Measurements from ENCODE around the gene SH3GL2. TPM values are rescaled to one million over a fixed set of nuclear protein-coding genes. Genes with fewer than 3 reads are reported as not detected.

The SH3GL2 gene
- total RNA-seq, 1 experiment from 2014 or later: not detected

GRCh38 chr9:17614250-17614649, 35.4 kb downstream of the SH3GL2 start:
- no peak for ATAC-seq
- Histone ChIP-seq H3K36me3 (ENCODE audit: control insufficient read depth, insufficient read depth, low read length) (no peaks in the 10 kb centered on the region), H3K27ac (ENCODE audit: low read length) (no peak overlapping the region), H3K27me3 (ENCODE audit: control insufficient read depth, insufficient read depth, low read length) (no peaks in the 10 kb centered on the region), H3K4me3 (ENCODE audit: low read depth in 2 of 2, low read length in 2 of 2) (no peak overlapping the region), H3K9me3 (ENCODE audit: control insufficient read depth, insufficient read depth, low read depth, low read length) (no peaks in the 10 kb centered on the region), H3K4me1 (ENCODE audit: control insufficient read depth, insufficient read depth, low read length) (no peaks in the 10 kb centered on the region)
- BruUV-seq (replicated peaks): no TSS peak
- in situ Hi-C loops (cut with HindIII; ENCODE audit: low pct_unique_long_range_greater_than_20kb, low sequenced_read_pairs) (no loop called here), intact Hi-C loops (cut with micrococcal nuclease; ENCODE audit: unreplicated experiment) (no loop called here)
- no peak for TF ChIP-seq TCF7L2 (IDR thresholded peaks at IDR 0.05; ENCODE audit: low read depth, low read length)
- no peak for TF ChIP-seq POLR2AphosphoS5 (IDR thresholded peaks at IDR 0.05; ENCODE audit: low read depth, low read length)
- DNase-seq (ENCODE audit: low read depth, low spot score): no peak
- ChIA-PET CTCF (no interaction called here), POLR2A (no interaction called here)

- BruUV-seq (replicated peaks): no TSS peak
- no peaks in the 10 kb centered on the region for H3K36me3 ChIP-seq (ENCODE audit: control insufficient read depth, insufficient read depth, low read length)
- ATAC-seq (no peak), DNase-seq (ENCODE audit: low read depth, low spot score) (no peak)
- intact Hi-C loops (cut with micrococcal nuclease; ENCODE audit: unreplicated experiment) (no loop called here), in situ Hi-C loops (cut with HindIII; ENCODE audit: low pct_unique_long_range_greater_than_20kb, low sequenced_read_pairs) (no loop called here)
- no peaks in the 10 kb centered on the region for H3K9me3 ChIP-seq (ENCODE audit: control insufficient read depth, insufficient read depth, low read depth, low read length)
- H3K27ac ChIP-seq (ENCODE audit: low read length): no peak overlapping the region
- no peak overlapping the region for H3K4me3 ChIP-seq (ENCODE audit: low read depth in 2 of 2, low read length in 2 of 2)
- H3K4me1 ChIP-seq (ENCODE audit: control insufficient read depth, insufficient read depth, low read length): no peaks in the 10 kb centered on the region
- TF ChIP-seq TCF7L2 (IDR thresholded peaks at IDR 0.05; ENCODE audit: low read depth, low read length) (no peak), SIN3A (IDR thresholded peaks at IDR 0.05; ENCODE audit: borderline replicate concordance, insufficient read depth, low read depth, low read length) (no peak), CTCF (IDR thresholded peaks at IDR 0.05) (no peak), REST (IDR thresholded peaks at IDR 0.05; ENCODE audit: insufficient read depth in 1 of 2, low read depth in 2 of 2, low read length in 1 of 2) (no peak), POLR2AphosphoS5 (IDR thresholded peaks at IDR 0.05; ENCODE audit: low read depth, low read length) (no peak)
- ChIA-PET CTCF (no interaction called here), POLR2A (no interaction called here)
- no peaks in the 10 kb centered on the region for H3K27me3 ChIP-seq (ENCODE audit: control insufficient read depth, insufficient read depth, low read length)
These were observed 36.0 kb downstream of the SH3GL2 start for GRCh38 chr9:17614903-17615302.

- BruUV-seq (replicated peaks): no TSS peak
- intact Hi-C loops (cut with micrococcal nuclease; ENCODE audit: unreplicated experiment) (no loop called here), in situ Hi-C loops (cut with HindIII; ENCODE audit: low pct_unique_long_range_greater_than_20kb, low sequenced_read_pairs) (no loop called here)
- TF ChIP-seq TCF7L2 (IDR thresholded peaks at IDR 0.05; ENCODE audit: low read depth, low read length) (no peak), CTCF (IDR thresholded peaks at IDR 0.05) (no peak), SIN3A (IDR thresholded peaks at IDR 0.05; ENCODE audit: borderline replicate concordance, insufficient read depth, low read depth, low read length) (no peak), REST (IDR thresholded peaks at IDR 0.05; ENCODE audit: insufficient read depth in 1 of 2, low read depth in 2 of 2, low read length in 1 of 2) (no peak), POLR2AphosphoS5 (IDR thresholded peaks at IDR 0.05; ENCODE audit: low read depth, low read length) (no peak)
- Histone ChIP-seq H3K9me3 (ENCODE audit: control insufficient read depth, insufficient read depth, low read depth, low read length) (no peaks in the 10 kb centered on the region), H3K27ac (ENCODE audit: low read length) (no peak overlapping the region), H3K27me3 (ENCODE audit: control insufficient read depth, insufficient read depth, low read length) (no peaks in the 10 kb centered on the region), H3K36me3 (ENCODE audit: control insufficient read depth, insufficient read depth, low read length) (no peaks in the 10 kb centered on the region), H3K4me3 (ENCODE audit: low read depth in 2 of 2, low read length in 2 of 2) (no peak overlapping the region), H3K4me1 (ENCODE audit: control insufficient read depth, insufficient read depth, low read length) (no peaks in the 10 kb centered on the region)
- DNase-seq (ENCODE audit: low read depth, low spot score) (no peak), ATAC-seq (no peak)
- POLR2A ChIA-PET: no interaction called here
- CTCF ChIA-PET: no interaction called here
These were observed 43.3 kb downstream of the SH3GL2 start for GRCh38 chr9:17622141-17622540.

Measured in Panc1 (cell line).